A549 (cell line): ENCODE results near the gene REXO2. TPM values are rescaled to one million over a fixed set of nuclear protein-coding genes. Genes with fewer than 3 reads are reported as not detected.

Source experiments
- ATAC-seq, 2 experiments: fragments of 200-7000 bp in 1 of 2; fragments of >200 bp in 1 of 2; cut with Nextera tagmentation in 1 of 2; cut with Tn5 transposase in 1 of 2; 3 replicates each; pipeline versions ENCODE4 v1.8.0 to v1.9.1; 2018 to 2020; ENCODE audit warnings: mild to moderate bottlenecking in 1 of 2, moderate library complexity in 1 of 2
- CTCF ChIA-PET: fragments of 300-600 bp; sonication (Branson Sonifier 250); formaldehyde crosslinking; extraction: SDS; loops from one replicate; lab custom pipeline; 2021; ENCODE audit warnings: antibody characterized with exemption, inconsistent platforms; lab: Yijun Ruan, JAX
- POLR2A ChIA-PET: fragments of 350-600 bp; formaldehyde crosslinking; extraction: SDS; loops from one replicate; lab custom pipeline; 2021; ENCODE audit warnings: antibody characterized with exemption, inconsistent platforms; lab: Yijun Ruan, JAX
- DNase-seq, 2 experiments: peaks; one replicate each; pipeline versions ENCODE4 v3.0.0 to v3.0.0-alpha.2; 2011 to 2016; ENCODE audit warnings: low read depth in 1 of 2, low spot score in 1 of 2
- FAIRE-seq: peaks from 2 replicates; lab custom pipeline; 2011; peaks lifted over from hg19 to GRCh38; lab: Jason Lieb, UNC
- H3K27ac ChIP-seq, 2 experiments: fragments of >200 bp; sonication (Bioruptor Twin); formaldehyde crosslinking; 3 replicates each; pipeline ENCODE4 v1.5.1; 2016 to 2017
- H3K4me1 ChIP-seq: fragments of >200 bp; sonication (Bioruptor Twin); formaldehyde crosslinking; 3 replicates; pipeline ENCODE4 v1.6.1; 2016
- H3K4me2 ChIP-seq: fragments of >200 bp; sonication (Bioruptor Twin); formaldehyde crosslinking; 3 replicates; pipeline ENCODE4 v1.6.1; 2016
- H3K4me3 ChIP-seq: fragments of >200 bp; sonication (Bioruptor Twin); formaldehyde crosslinking; 3 replicates; pipeline ENCODE4 v1.5.1; 2016
- H3K9me3 ChIP-seq: fragments of >200 bp; sonication (Bioruptor Twin); formaldehyde crosslinking; 3 replicates; pipeline ENCODE4 v1.6.1; 2016
- BCL3 ChIP-seq: fragments of >200 bp; sonication (Bioruptor Twin); formaldehyde crosslinking; IDR thresholded peaks from 3 replicates; pipeline ENCODE4 v1.6.1; 2016
- BHLHE40 ChIP-seq: IDR thresholded peaks from 2 replicates; pipeline ENCODE4 v1.6.1; 2012; ENCODE audit warnings: low read depth, low read length, inconsistent platforms
- CBX2 ChIP-seq: fragments of 200-600 bp; sonication (generic); IDR thresholded peaks from 2 replicates; pipeline ENCODE4 v1.6.1; 2016; ENCODE audit warnings: low read depth, mild to moderate bottlenecking, borderline replicate concordance
- CBX8 ChIP-seq: fragments of 200-600 bp; sonication (generic); IDR thresholded peaks from 2 replicates; pipeline ENCODE4 v1.6.1; 2016
- CHD2 ChIP-seq: fragments of 150-350 bp; IDR thresholded peaks from 2 replicates; pipeline ENCODE4 v1.6.1; 2014; ENCODE audit warnings: low read length; ENCODE audit not compliant: partially characterized antibody
- CTCF ChIP-seq: fragments of >200 bp; sonication (Bioruptor Twin); formaldehyde crosslinking; IDR thresholded peaks from 3 replicates; pipeline ENCODE4 v1.5.1; 2016
- E2F6 ChIP-seq: IDR thresholded peaks from 2 replicates; pipeline ENCODE4 v1.6.1; 2012; ENCODE audit warnings: low read depth, borderline replicate concordance
- EHF ChIP-seq: fragments of 250-450 bp; sonication (Bioruptor Pico); IDR thresholded peaks from 2 replicates; pipeline ENCODE4 v1.5.0; 2020; ENCODE audit warnings: mild to moderate bottlenecking
- ELK1 ChIP-seq: fragments of 150-350 bp; IDR thresholded peaks from 2 replicates; pipeline ENCODE4 v1.6.1; 2014; ENCODE audit warnings: low read depth, mild to moderate bottlenecking, low read length
- ESRRA ChIP-seq: fragments of 150-350 bp; IDR thresholded peaks from 2 replicates; pipeline ENCODE4 v1.6.1; 2014; ENCODE audit warnings: mild to moderate bottlenecking, low read length, borderline replicate concordance
- FOSB ChIP-seq: fragments of 250-450 bp; sonication (Bioruptor Pico); IDR thresholded peaks from 2 replicates; pipeline ENCODE4 v1.5.0; 2020; ENCODE audit warnings: mild to moderate bottlenecking, moderate library complexity
- FOSL2 ChIP-seq, 2 experiments: fragments of 450-650 bp in 1 of 2; fragments of >200 bp in 1 of 2; sonication (Bioruptor Twin) in 1 of 2; formaldehyde crosslinking; IDR thresholded peaks; 2 replicates each; pipeline versions ENCODE4 v1.5.0 to v1.6.1; 2016 to 2020; ENCODE audit warnings: mild to moderate bottlenecking in 1 of 2, moderate library complexity in 1 of 2
- FOXS1 ChIP-seq: fragments of 250-450 bp; sonication (Bioruptor Pico); IDR thresholded peaks from 2 replicates; pipeline ENCODE4 v1.5.0; 2020; ENCODE audit warnings: mild to moderate bottlenecking, moderate library complexity
- HDAC2 ChIP-seq: fragments of 200-600 bp; sonication (generic); IDR thresholded peaks from 2 replicates; pipeline ENCODE4 v1.6.1; 2016
- HEYL ChIP-seq: fragments of 250-450 bp; sonication (Bioruptor Pico); IDR thresholded peaks from 2 replicates; pipeline ENCODE4 v1.8.0; 2021; ENCODE audit warnings: mild to moderate bottlenecking, moderate library complexity
- HMGXB4 ChIP-seq: fragments of 250-450 bp; sonication (Bioruptor Pico); IDR thresholded peaks from 2 replicates; pipeline ENCODE4 v1.5.0; 2021; ENCODE audit warnings: mild to moderate bottlenecking, moderate library complexity, borderline replicate concordance
- HOXB13 ChIP-seq: fragments of 250-450 bp; sonication (Bioruptor Pico); IDR thresholded peaks from 2 replicates; pipeline ENCODE4 v1.5.0; 2020; ENCODE audit warnings: low read depth, mild to moderate bottlenecking, moderate library complexity
- HOXB5 ChIP-seq: fragments of 250-450 bp; sonication (Bioruptor Pico); IDR thresholded peaks from 2 replicates; pipeline ENCODE4 v1.5.0; 2020; ENCODE audit warnings: mild to moderate bottlenecking, moderate library complexity
- JUN ChIP-seq, 2 experiments: fragments of >200 bp; sonication (Bioruptor Twin); formaldehyde crosslinking; IDR thresholded peaks; 2 replicates in 1 of 2; 3 replicates in 1 of 2; pipeline ENCODE4 v1.6.1; 2016 to 2017
- KDM5A ChIP-seq: fragments of 200-600 bp; sonication (generic); IDR thresholded peaks from 2 replicates; pipeline ENCODE4 v1.6.1; 2016; ENCODE audit warnings: antibody characterized with exemption, mild to moderate bottlenecking
- MYC ChIP-seq: IDR thresholded peaks from 2 replicates; pipeline ENCODE4 v1.6.1; 2012; ENCODE audit warnings: mild to moderate bottlenecking, inconsistent platforms, low read length, improper control_type of control experiment, borderline replicate concordance
- NFE2L2 ChIP-seq: fragments of 150-350 bp; conservative IDR thresholded peaks from 2 replicates; pipeline ENCODE4 v1.6.1; 2014; ENCODE audit warnings: low read length
- NPAS2 ChIP-seq: fragments of 250-450 bp; sonication (Bioruptor Pico); IDR thresholded peaks from 2 replicates; pipeline ENCODE4 v1.8.0; 2022; ENCODE audit warnings: mild to moderate bottlenecking, moderate library complexity, borderline replicate concordance
- NR3C1 ChIP-seq: fragments of >200 bp; sonication (Bioruptor Twin); formaldehyde crosslinking; IDR thresholded peaks from 3 replicates; pipeline ENCODE4 v1.6.1; 2017
- POLR2A ChIP-seq: IDR thresholded peaks from 2 replicates; pipeline ENCODE4 v1.6.1; 2012; ENCODE audit warnings: mild to moderate bottlenecking, low read length
- POLR2AphosphoS2 ChIP-seq: conservative IDR thresholded peaks from 2 replicates; pipeline ENCODE4 v1.6.1; 2012; ENCODE audit warnings: low read length, improper control_type of control experiment, inconsistent platforms
- RAD21 ChIP-seq, 2 experiments: fragments of >200 bp in 1 of 2; sonication (Bioruptor Twin) in 1 of 2; formaldehyde crosslinking in 1 of 2; IDR thresholded peaks in 1 of 2; conservative IDR thresholded peaks in 1 of 2; 2 replicates in 1 of 2; 3 replicates in 1 of 2; pipeline ENCODE4 v1.6.1; 2012 to 2018; ENCODE audit warnings: inconsistent platforms in 1 of 2
- RARB ChIP-seq: fragments of 250-450 bp; sonication (Bioruptor Pico); IDR thresholded peaks from 2 replicates; pipeline ENCODE4 v1.8.0; 2021; ENCODE audit warnings: mild to moderate bottlenecking, moderate library complexity
- TP53 ChIP-seq: fragments of 250-450 bp; sonication (Bioruptor Pico); IDR thresholded peaks from 2 replicates; pipeline ENCODE4 v1.5.0; 2021; ENCODE audit warnings: mild to moderate bottlenecking, moderate library complexity
- ZNF302 ChIP-seq: fragments of 250-450 bp; sonication (Bioruptor Pico); IDR thresholded peaks from 2 replicates; pipeline ENCODE4 v1.9.0; 2021; ENCODE audit warnings: inconsistent platforms, mild to moderate bottlenecking, moderate library complexity
- WGBS: methylation state at CpG from one replicate; pipeline ENCODE4 v1.1.6; 2017; ENCODE audit errors: missing lambda C conversion rate; 5-methylcytosine and 5-hydroxymethylcytosine counted together
- polyA plus RNA-seq, 4 experiments: library from polyadenylated mRNA; depleted of rRNA in 3 of 4; stranded (reverse); fragments of >200 nt; fragmentation: RNase III in 1 of 4; extraction: RNeasy Plus Mini Kit Qiagen cat#74134 plus additional on column Dnase treatment in 1 of 4; gene quantifications; 2 replicates in 3 of 4; 3 replicates in 1 of 4; pipeline ENCODE4 v1.2.3, GENCODE V29; 2011 to 2017

Gene REXO2
- polyA plus RNA-seq, 2 of the 4 experiments (the other 2 are of a cell fraction): 218 to 226 TPM

GRCh38 chr11:114400216-114400914 lies 38.9 kb upstream of the REXO2 start, which contains the start of the genes C11orf71 and RBM7 (continued):
- TF ChIP-seq CTCF (no peak), HEYL (CRISPR knock-in tag) (no peak), FOSL2 (IDR thresholded peaks at IDR 0.05) (no peak), FOSL2 (CRISPR knock-in tag; IDR thresholded peaks at IDR 0.05) (peak; percentile 73), RAD21 (conservative IDR thresholded peaks at IDR 0.05 in 1 of 2, IDR thresholded peaks at IDR 0.05 in 1 of 2) (no peak), JUN (IDR thresholded peaks at IDR 0.05) (peak; percentile 70 to 85; a peak in 4 of 5 replicates), HDAC2 (no peak), CBX2 (no peak), E2F6 (peak; percentile 71; the same call in 1 of the 2 replicates), RARB (no peak), NFE2L2 (0 out of 2 replicates have a peak, but pooled peaks have one; percentile 3), ZNF302 (CRISPR knock-in tag) (no peak), TP53 (no peak), HMGXB4 (no peak; the same call in 1 of the 2 replicates), HOXB13 (no peak; the same call in 1 of the 2 replicates)

- no peak for TF ChIP-seq HOXB5
- TF ChIP-seq BCL3: no peak
- no peak for TF ChIP-seq KDM5A
- TF ChIP-seq EHF: no peak
- no peak for TF ChIP-seq MYC
- no peak for TF ChIP-seq POLR2AphosphoS2
- TF ChIP-seq TP53: no peak
- no peak for TF ChIP-seq RAD21 (conservative IDR thresholded peaks at IDR 0.05 in 1 of 2, IDR thresholded peaks at IDR 0.05 in 1 of 2)
- no peak for TF ChIP-seq FOSL2 (IDR thresholded peaks at IDR 0.05)
- TF ChIP-seq FOSL2 (CRISPR knock-in tag; IDR thresholded peaks at IDR 0.05): no peak
- TF ChIP-seq ELK1: no peak
- no peak for TF ChIP-seq CHD2
- no peak for TF ChIP-seq FOSB
- TF ChIP-seq ESRRA: no peak
- no peak for TF ChIP-seq NPAS2
- TF ChIP-seq BHLHE40: no peak
- no peak for TF ChIP-seq FOXS1
- TF ChIP-seq NR3C1: no peak
- TF ChIP-seq POLR2A: no peak
- TF ChIP-seq CBX8: no peak
- H3K9me3 ChIP-seq: no peaks in the 10 kb centered on the region
- POLR2A ChIA-PET: no interaction called here
- no peak for FAIRE-seq
- WGBS: under 1% methylated on average over 8 of the region's 8 CpGs
- peak overlapping the region; percentile 65 for H3K4me3 ChIP-seq
- no peak; a peak in 1 of 6 replicates for ATAC-seq
- DNase-seq: no peak
- H3K4me2 ChIP-seq: peak overlapping the region; percentile 89
- peaks cover 25% of the 10 kb centered on the region for H3K4me1 ChIP-seq
- CTCF ChIA-PET: no interaction called here
- H3K27ac ChIP-seq: peak overlapping the region; percentile 96 to 99
Measured at GRCh38 chr11:114400915-114401223, 38.4 kb upstream of the REXO2 start.
